PC-9 (cell line): ENCODE results near the gene CD1C. TPM values are rescaled to one million over a fixed set of nuclear protein-coding genes. Genes with fewer than 3 reads are reported as not detected.

Experiments
- BruUV-seq: library from RNA; stranded (reverse); fragments of 400-500 nt; replicated peaks from 2 replicates; lab custom pipeline; 2021; lab: Mats Ljungman, UMichigan
- CTCF ChIA-PET: fragments of 300-600 bp; sonication (Branson Sonifier 250); formaldehyde crosslinking; loops from one replicate; lab custom pipeline; 2022; ENCODE audit warnings: antibody characterized with exemption; lab: Charles Lee
- POLR2A ChIA-PET: fragments of 300-600 bp; sonication (Branson Sonifier 250); formaldehyde crosslinking; loops from one replicate; lab custom pipeline; 2022; ENCODE audit warnings: antibody characterized with exemption; ENCODE audit not compliant: unreplicated experiment; lab: Charles Lee
- DNase-seq, 2 experiments: peaks; one replicate each; pipeline versions ENCODE4 v3.0.0 to v3.0.0-alpha.2; 2015 to 2022; ENCODE audit warnings: mixed read lengths in 1 of 2
- H2AFZ ChIP-seq: fragments of 200-600 bp; sonication (generic); 2 replicates; pipeline ENCODE4 v1.8.1; 2017; ENCODE audit warnings: antibody characterized with exemption
- H3F3A ChIP-seq: fragments of 200-600 bp; sonication (generic); 2 replicates; pipeline ENCODE4 v1.8.1; 2017; ENCODE audit warnings: antibody characterized with exemption, mild to moderate bottlenecking, low read depth; ENCODE audit not compliant: insufficient read depth
- H3K27ac ChIP-seq: fragments of 200-600 bp; sonication (generic); 2 replicates; pipeline ENCODE4 v1.6.1; 2016; ENCODE audit warnings: mixed run types
- H3K27me3 ChIP-seq: fragments of 200-600 bp; sonication (generic); 2 replicates; pipeline ENCODE4 v1.6.1; 2016; ENCODE audit warnings: low read depth, mixed run types; ENCODE audit not compliant: insufficient read depth
- H3K36me3 ChIP-seq: fragments of 200-600 bp; sonication (generic); 2 replicates; pipeline ENCODE4 v1.6.1; 2016; ENCODE audit warnings: low read depth, mixed run types
- H3K4me1 ChIP-seq: fragments of 200-600 bp; sonication (generic); replicated peaks from 2 replicates; pipeline ENCODE4 v1.6.1; 2016; ENCODE audit warnings: mixed run types; ENCODE audit not compliant: insufficient read depth
- H3K4me2 ChIP-seq: fragments of 200-600 bp; sonication (generic); 2 replicates; pipeline ENCODE4 v1.6.1; 2017; ENCODE audit warnings: mixed run types
- H3K4me3 ChIP-seq: fragments of 200-600 bp; sonication (generic); 2 replicates; pipeline ENCODE4 v1.6.1; 2016; ENCODE audit warnings: mixed run types
- H3K79me2 ChIP-seq: fragments of 200-600 bp; sonication (generic); 2 replicates; pipeline ENCODE4 v1.6.1; 2017; ENCODE audit warnings: low read depth, mixed run types
- H3K9me2 ChIP-seq: fragments of 200-600 bp; sonication (generic); 2 replicates; pipeline ENCODE4 v1.8.1; 2017; ENCODE audit warnings: mild to moderate bottlenecking; ENCODE audit not compliant: insufficient read depth
- H3K9me3 ChIP-seq: fragments of 200-600 bp; sonication (generic); 2 replicates; pipeline ENCODE4 v1.8.1; 2016; ENCODE audit warnings: low read depth; ENCODE audit not compliant: insufficient read depth
- H4K20me1 ChIP-seq: fragments of 200-600 bp; sonication (generic); 2 replicates; pipeline ENCODE4 v1.8.1; 2017; ENCODE audit not compliant: insufficient read depth
- EZH2 ChIP-seq: fragments of 200-600 bp; sonication (generic); IDR thresholded peaks from 2 replicates; pipeline ENCODE4 v1.8.0; 2017; ENCODE audit warnings: antibody characterized with exemption, low read depth
- intact Hi-C: fragments of 100-400 bp; cut with micrococcal nuclease; formaldehyde crosslinking; loops from one replicate; pipeline ENCODE4 v1.10.0; 2022; ENCODE audit not compliant: unreplicated experiment
- total RNA-seq: library from RNA; stranded (reverse); gene quantifications from 2 replicates; pipeline ENCODE4 v1.2.3, GENCODE V29; 2021
- TF ChIP-seq, protein P1 (sequence below): fragments of 200-600 bp; sonication (generic); conservative IDR thresholded peaks from 2 replicates; pipeline ENCODE4 v1.6.1; 2017; ENCODE audit warnings: mixed run types, antibody characterized with exemption, mild to moderate bottlenecking, moderate library complexity

The CD1C gene
- total RNA-seq, 1 experiment from 2014 or later, result not detected

DNA sequence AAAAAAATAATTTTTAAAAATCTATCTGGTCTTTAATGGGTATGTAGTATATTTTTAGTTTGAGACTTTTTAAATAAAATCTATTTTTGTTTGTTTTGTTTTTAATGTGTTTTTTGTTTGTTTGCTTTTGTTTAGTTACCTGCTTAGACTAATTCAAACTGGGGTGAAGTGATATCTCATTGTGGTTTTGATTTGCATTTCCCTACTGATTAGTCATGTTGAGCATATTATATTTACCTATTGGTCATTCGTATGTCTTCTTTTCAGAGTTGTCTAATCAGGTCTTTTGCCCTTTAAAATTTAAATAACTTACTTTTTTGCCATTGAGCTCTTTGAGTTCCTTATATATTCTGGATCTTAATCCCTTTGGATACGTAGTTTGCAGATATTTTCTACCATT lies 21.3 kb downstream of the CD1C start:
- no peak overlapping the region for H3K4me2 ChIP-seq
- no peaks in the 10 kb centered on the region for H3K4me1 ChIP-seq
- no peak overlapping the region; the same call in 1 of the 2 replicates for H2AFZ ChIP-seq
- ChIA-PET CTCF (no interaction called here), POLR2A (no interaction called here)
- TF ChIP-seq EZH2, result no peak
- TF ChIP-seq, protein P1, sequence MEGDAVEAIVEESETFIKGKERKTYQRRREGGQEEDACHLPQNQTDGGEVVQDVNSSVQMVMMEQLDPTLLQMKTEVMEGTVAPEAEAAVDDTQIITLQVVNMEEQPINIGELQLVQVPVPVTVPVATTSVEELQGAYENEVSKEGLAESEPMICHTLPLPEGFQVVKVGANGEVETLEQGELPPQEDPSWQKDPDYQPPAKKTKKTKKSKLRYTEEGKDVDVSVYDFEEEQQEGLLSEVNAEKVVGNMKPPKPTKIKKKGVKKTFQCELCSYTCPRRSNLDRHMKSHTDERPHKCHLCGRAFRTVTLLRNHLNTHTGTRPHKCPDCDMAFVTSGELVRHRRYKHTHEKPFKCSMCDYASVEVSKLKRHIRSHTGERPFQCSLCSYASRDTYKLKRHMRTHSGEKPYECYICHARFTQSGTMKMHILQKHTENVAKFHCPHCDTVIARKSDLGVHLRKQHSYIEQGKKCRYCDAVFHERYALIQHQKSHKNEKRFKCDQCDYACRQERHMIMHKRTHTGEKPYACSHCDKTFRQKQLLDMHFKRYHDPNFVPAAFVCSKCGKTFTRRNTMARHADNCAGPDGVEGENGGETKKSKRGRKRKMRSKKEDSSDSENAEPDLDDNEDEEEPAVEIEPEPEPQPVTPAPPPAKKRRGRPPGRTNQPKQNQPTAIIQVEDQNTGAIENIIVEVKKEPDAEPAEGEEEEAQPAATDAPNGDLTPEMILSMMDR, result no peak
- no peaks in the 10 kb centered on the region for H3F3A ChIP-seq
- H3K36me3 ChIP-seq, result no peaks in the 10 kb centered on the region
- H3K4me3 ChIP-seq, result no peak overlapping the region
- no peaks in the 10 kb centered on the region for H3K27me3 ChIP-seq
- H3K9me3 ChIP-seq, result peaks cover 4% of the 10 kb centered on the region; the same call in 1 of the 2 replicates
- H3K27ac ChIP-seq, result no peak overlapping the region
- no peaks in the 10 kb centered on the region for H3K9me2 ChIP-seq
- intact Hi-C loops, result no loop called here
- BruUV-seq, result no TSS peak
- no peak for DNase-seq
- H4K20me1 ChIP-seq, result no peaks in the 10 kb centered on the region
- no peaks in the 10 kb centered on the region for H3K79me2 ChIP-seq

GRCh38 chr1:158323866-158324265 lies 34.1 kb downstream of the CD1C start:
- intact Hi-C loops, result no loop called here
- CTCF ChIA-PET, result no interaction called here
- Histone ChIP-seq H3K36me3 (no peaks in the 10 kb centered on the region), H3K9me3 (no peaks in the 10 kb centered on the region), H3K27ac (no peak overlapping the region), H3K79me2 (no peaks in the 10 kb centered on the region), H3K4me2 (no peak overlapping the region), H2AFZ (no peak overlapping the region), H3K4me3 (no peak overlapping the region), H3K27me3 (no peaks in the 10 kb centered on the region), H3F3A (no peaks in the 10 kb centered on the region), H3K9me2 (no peaks in the 10 kb centered on the region), H3K4me1 (no peaks in the 10 kb centered on the region), H4K20me1 (no peaks in the 10 kb centered on the region)
- no TSS peak for BruUV-seq
- TF ChIP-seq EZH2, result no peak
- TF ChIP-seq, protein P1, result no peak
- POLR2A ChIA-PET, result no interaction called here
- DNase-seq, result no peak

DNA sequence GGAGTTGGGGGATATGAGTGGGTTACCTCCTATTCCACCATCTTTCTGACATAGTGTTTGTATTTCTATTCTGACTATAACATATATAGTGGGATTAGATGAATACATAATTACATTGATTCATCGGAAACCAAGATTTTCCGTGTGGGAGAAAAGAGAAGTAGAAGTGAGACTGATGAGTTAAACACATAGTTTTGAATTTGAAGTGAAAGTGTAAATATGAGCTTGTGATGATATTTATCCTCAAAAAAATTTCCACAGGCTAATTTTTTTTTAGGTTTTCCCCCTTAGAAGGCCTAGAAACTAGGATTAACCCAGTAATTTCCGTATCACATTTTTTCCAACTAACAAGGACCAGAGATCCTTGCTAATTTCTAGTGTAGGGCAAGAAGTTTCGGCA lies 34.7 kb downstream of the CD1C start:
- intact Hi-C loops, result no loop called here

More for the DNA sequence above, 34.7 kb downstream of the CD1C start:
- H4K20me1 ChIP-seq, result no peaks in the 10 kb centered on the region
- H3K27ac ChIP-seq, result no peak overlapping the region
- H2AFZ ChIP-seq, result no peak overlapping the region
- no peak overlapping the region for H3K4me2 ChIP-seq
- H3K4me3 ChIP-seq, result no peak overlapping the region
- no TSS peak for BruUV-seq
- no peaks in the 10 kb centered on the region for H3K79me2 ChIP-seq
- CTCF ChIA-PET, result no interaction called here
- TF ChIP-seq, protein P1, result no peak
- no peak for TF ChIP-seq EZH2
- H3F3A ChIP-seq, result no peaks in the 10 kb centered on the region
- DNase-seq, result no peak
- H3K4me1 ChIP-seq, result no peaks in the 10 kb centered on the region
- no peaks in the 10 kb centered on the region for H3K9me2 ChIP-seq
- POLR2A ChIA-PET, result no interaction called here
- no peaks in the 10 kb centered on the region for H3K9me3 ChIP-seq
- H3K27me3 ChIP-seq, result no peaks in the 10 kb centered on the region
- no peaks in the 10 kb centered on the region for H3K36me3 ChIP-seq
